CD4-positive, alpha-beta memory T cell (primary cell): ENCODE measurements around the gene FCER1A. TPM values are rescaled to one million over a fixed set of nuclear protein-coding genes. Genes with fewer than 3 reads are reported as not detected.
"Not testable (repeated sequence)": the region's sequence is repeated elsewhere in the genome, so short reads cannot be mapped to it uniquely, and the experiment has no call there.

Experiments used
- CTCF ChIA-PET: fragments of 350-600 bp; sonication (Branson Sonifier 250); formaldehyde crosslinking; loops from one replicate; lab custom pipeline; 2021; ENCODE audit warnings: inconsistent platforms; ENCODE audit not compliant: partially characterized antibody; lab: Charles Lee
- POLR2A ChIA-PET: fragments of 350-600 bp; sonication (Branson Sonifier 250); formaldehyde crosslinking; loops from one replicate; lab custom pipeline; 2021; ENCODE audit not compliant: partially characterized antibody; lab: Charles Lee
- DNase-seq, 5 donors: peaks; one replicate each; pipeline versions ENCODE4 v3.0.0 to v3.0.0-alpha.2; 2020 to 2022; ENCODE audit warnings: mixed read lengths in 1 of 5
- H3K27ac ChIP-seq: one replicate; pipeline ENCODE4 v1.7.0; 2013; ENCODE audit warnings: low read depth, low read length
- H3K27me3 ChIP-seq: 2 replicates; pipeline ENCODE4 v1.7.0; 2013; ENCODE audit warnings: mild to moderate bottlenecking, low read length, moderate library complexity; ENCODE audit not compliant: insufficient read depth
- H3K36me3 ChIP-seq: 2 replicates; pipeline ENCODE4 v1.7.0; 2013; ENCODE audit warnings: mild to moderate bottlenecking, low read length, moderate library complexity; ENCODE audit not compliant: insufficient read depth
- H3K4me1 ChIP-seq: 2 replicates; pipeline ENCODE4 v1.7.0; 2013; ENCODE audit warnings: mild to moderate bottlenecking, low read length, moderate library complexity; ENCODE audit not compliant: insufficient read depth
- H3K4me3 ChIP-seq, 2 donors: one replicate each; pipeline ENCODE4 v1.7.0; 2013; ENCODE audit warnings: low read length in 2 of 2, mild to moderate bottlenecking in 1 of 2
- H3K9me3 ChIP-seq, 2 donors: one replicate each; pipeline ENCODE4 v1.7.0; 2013; ENCODE audit warnings: low read length in 2 of 2, control low read depth in 1 of 2; ENCODE audit not compliant: control insufficient read depth in 1 of 2
- H3K27ac Mint-ChIP-seq, 7 donors: one replicate each; pipeline ENCODE4 v1.8.0; 2020 to 2021; ENCODE audit warnings: mixed read lengths in 7 of 7, mild to moderate bottlenecking in 6 of 7, inconsistent platforms in 3 of 7, moderate library complexity in 3 of 7
- H3K27me3 Mint-ChIP-seq, 2 donors: one replicate each; pipeline ENCODE4 v1.8.0; 2020 to 2021; ENCODE audit warnings: mixed read lengths in 2 of 2
- H3K36me3 Mint-ChIP-seq, 2 donors: one replicate each; pipeline ENCODE4 v1.8.0; 2020 to 2021; ENCODE audit warnings: mixed read lengths in 2 of 2, inconsistent platforms in 1 of 2, mild to moderate bottlenecking in 1 of 2
- H3K4me1 Mint-ChIP-seq, 4 donors: one replicate each; pipeline ENCODE4 v1.8.0; 2020 to 2021; ENCODE audit warnings: mixed read lengths in 4 of 4, mild to moderate bottlenecking in 1 of 4
- H3K4me3 Mint-ChIP-seq, 8 donors: one replicate each; pipeline ENCODE4 v1.8.0; 2020 to 2021; ENCODE audit warnings: mixed read lengths in 8 of 8, mild to moderate bottlenecking in 7 of 8, moderate library complexity in 6 of 8, inconsistent platforms in 3 of 8
- H3K9me3 Mint-ChIP-seq, 8 donors: one replicate each; pipeline ENCODE4 v1.8.0; 2020 to 2021; ENCODE audit warnings: mixed read lengths in 8 of 8, mild to moderate bottlenecking in 5 of 8, inconsistent platforms in 3 of 8, moderate library complexity in 1 of 8
- intact Hi-C: fragments of 100-400 bp; cut with micrococcal nuclease; formaldehyde crosslinking; loops from one replicate; pipeline ENCODE4 v1.15.1; 2023
- polyA plus RNA-seq, 2 donors: library from polyadenylated mRNA; unstranded; fragments of 300-500 nt; fragmentation: Illumina TruSeq; gene quantifications; one replicate each; pipeline ENCODE4 v1.2.3, GENCODE V29; 2021
- total RNA-seq, 2 experiments: library from RNA; stranded (reverse); gene quantifications; one replicate each; pipeline ENCODE4 v1.2.3, GENCODE V29; 2021

The FCER1A gene
- total and polyA plus RNA-seq, 4 experiments from 2014 or later: 0.28 TPM; not detected in 3

DNA sequence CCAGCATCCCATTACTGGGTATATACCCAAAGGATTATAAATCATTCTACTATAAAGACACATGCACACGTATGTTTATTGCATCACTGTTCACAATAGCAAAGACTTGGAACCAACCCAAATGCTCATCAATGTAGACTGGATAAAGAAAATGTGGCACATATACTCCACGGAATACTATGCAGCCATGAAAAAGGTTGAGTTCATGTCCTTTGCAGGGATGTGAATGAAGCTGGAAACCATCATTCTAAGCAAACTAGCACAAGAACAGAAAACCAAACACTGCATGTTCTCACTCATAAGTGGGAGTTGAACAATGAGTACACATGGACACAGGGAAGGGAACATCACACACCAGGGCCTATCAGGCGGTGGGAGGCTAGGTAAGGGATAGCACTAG is 47.2 kb downstream of the FCER1A start:
- H3K27me3 Mint-ChIP-seq: peaks cover 5 to 19% of the 10 kb centered on the region in 2 donors
- peaks cover 0 to 15% (median 9%) of the 10 kb centered on the region in 8 donors for H3K9me3 Mint-ChIP-seq
- H3K4me1 Mint-ChIP-seq, H3K4me3 Mint-ChIP-seq, H3K27ac ChIP-seq, H3K27me3 ChIP-seq, H3K4me3 ChIP-seq, intact Hi-C loops, CTCF ChIA-PET, DNase-seq, H3K36me3 Mint-ChIP-seq, H3K4me1 ChIP-seq, POLR2A ChIA-PET, H3K27ac Mint-ChIP-seq, H3K9me3 ChIP-seq, H3K36me3 ChIP-seq: not testable (repeated sequence)

DNA sequence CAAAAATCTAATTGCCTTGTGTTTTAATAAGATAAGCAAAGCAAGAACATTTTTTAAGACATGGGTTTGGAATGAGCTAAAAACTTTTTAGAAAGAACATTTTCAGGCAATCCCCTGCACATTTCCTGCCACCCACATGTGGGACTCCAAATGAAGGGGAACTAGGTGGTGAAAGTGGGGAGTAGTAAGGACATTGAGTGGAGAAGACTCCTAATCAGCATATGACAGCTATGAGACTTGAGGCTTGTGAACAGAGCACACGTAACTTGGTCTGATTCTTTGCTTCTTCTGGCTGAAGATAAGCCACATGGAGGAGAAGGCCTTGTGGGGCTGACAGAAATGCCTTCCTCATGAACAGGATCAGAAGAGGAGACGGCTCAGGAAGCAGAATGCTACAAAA is 50.3 kb downstream of the FCER1A start:
- Histone ChIP-seq H3K36me3 (no peaks in the 10 kb centered on the region), H3K27ac (no peak overlapping the region), H3K9me3 (no peaks in the 10 kb centered on the region), H3K27me3 (no peaks in the 10 kb centered on the region), H3K4me1 (no peaks in the 10 kb centered on the region), H3K4me3 (no peak overlapping the region)
- ChIA-PET CTCF (interaction anchor here (0.8 kb wide), 1 partner anchor 8 kb away, joined by 3 read pairs; no protein-coding TSS in a partner anchor), POLR2A (no interaction called here)
- no peak for DNase-seq
- Mint-ChIP-seq H3K27ac (no peak overlapping the region), H3K4me3 (no peak overlapping the region), H3K4me1 (no peaks in the 10 kb centered on the region), H3K36me3 (no peaks in the 10 kb centered on the region), H3K9me3 (peaks cover 0 to 15% (median 9%) of the 10 kb centered on the region in 8 donors), H3K27me3 (peaks cover 4 to 19% of the 10 kb centered on the region in 2 donors)
- intact Hi-C loops: no loop called here

Other genes starting within 250 kb of the FCER1A start
- 1 to 10 TPM; 7.8 to 8.1 TPM for gene AIM2, start 225.6 kb upstream of the FCER1A start, total RNA-seq
- 1 to 10 TPM; 2.9 to 8.0 TPM for gene AIM2, start 225.6 kb upstream of the FCER1A start, polyA plus RNA-seq
- gene CADM3, start 130.7 kb upstream of the FCER1A start, total RNA-seq: not detected
- gene CADM3, start 130.7 kb upstream of the FCER1A start, polyA plus RNA-seq: not detected
- gene ACKR1, start 97.5 kb upstream of the FCER1A start, total RNA-seq: not detected
- not detected for gene ACKR1, start 97.5 kb upstream of the FCER1A start, polyA plus RNA-seq
- gene OR10J4, start 129.9 kb downstream of the FCER1A start, total RNA-seq: not detected
- not detected for gene OR10J4, start 129.9 kb downstream of the FCER1A start, polyA plus RNA-seq
- not detected for gene OR10J1, start 137.4 kb downstream of the FCER1A start, total RNA-seq
- not detected for gene OR10J1, start 137.4 kb downstream of the FCER1A start, polyA plus RNA-seq
- not detected for gene OR10J5, start 233.7 kb downstream of the FCER1A start, total RNA-seq
- not detected for gene OR10J5, start 233.7 kb downstream of the FCER1A start, polyA plus RNA-seq